SK-N-MC (cell line): Measurements from ENCODE around the gene WDR7.

Experiments
- DNase-seq: peaks from one replicate; pipeline ENCODE4 v3.0.0-alpha.2; 2011; ENCODE audit warnings: low read depth, low spot score
- H3K27ac ChIP-seq: fragments of 200-600 bp; sonication (generic); 2 replicates; pipeline ENCODE4 v1.5.1; 2016; ENCODE audit warnings: mixed run types
- H3K36me3 ChIP-seq: fragments of 200-600 bp; sonication (generic); 2 replicates; pipeline ENCODE4 v1.6.1; 2017; ENCODE audit warnings: antibody characterized with exemption, low read length, mixed read lengths; ENCODE audit not compliant: insufficient read depth
- H3K4me3 ChIP-seq: fragments of 200-600 bp; sonication (generic); 2 replicates; pipeline ENCODE4 v1.5.1; 2016
- H3K9ac ChIP-seq: fragments of 200-600 bp; sonication (generic); 2 replicates; pipeline ENCODE4 v1.8.0; 2017; ENCODE audit warnings: mixed run types, mixed read lengths; ENCODE audit not compliant: insufficient read length
- H3K9me3 ChIP-seq: fragments of 200-600 bp; sonication (generic); 2 replicates; pipeline ENCODE4 v1.6.1; 2017; ENCODE audit warnings: low read depth, mild to moderate bottlenecking, antibody characterized with exemption, low read length, moderate library complexity, mixed read lengths
- EZH2 ChIP-seq: fragments of 200-600 bp; sonication (generic); IDR thresholded peaks from one replicate; pipeline ENCODE4 v1.6.1; 2017; ENCODE audit warnings: antibody characterized with exemption
- FOXP2 ChIP-seq: optimal IDR thresholded peaks from 2 replicates; pipeline ENCODE3; 2011; ENCODE audit warnings: mild to moderate bottlenecking, moderate library complexity; ENCODE audit not compliant: insufficient read depth; ENCODE audit errors: extremely low read length, control extremely low read depth
- POLR2AphosphoS5 ChIP-seq: IDR thresholded peaks from 2 replicates; pipeline ENCODE4 v1.6.1; 2012; ENCODE audit warnings: mild to moderate bottlenecking, low read depth, low read length, borderline replicate concordance

Gene WDR7

DNA sequence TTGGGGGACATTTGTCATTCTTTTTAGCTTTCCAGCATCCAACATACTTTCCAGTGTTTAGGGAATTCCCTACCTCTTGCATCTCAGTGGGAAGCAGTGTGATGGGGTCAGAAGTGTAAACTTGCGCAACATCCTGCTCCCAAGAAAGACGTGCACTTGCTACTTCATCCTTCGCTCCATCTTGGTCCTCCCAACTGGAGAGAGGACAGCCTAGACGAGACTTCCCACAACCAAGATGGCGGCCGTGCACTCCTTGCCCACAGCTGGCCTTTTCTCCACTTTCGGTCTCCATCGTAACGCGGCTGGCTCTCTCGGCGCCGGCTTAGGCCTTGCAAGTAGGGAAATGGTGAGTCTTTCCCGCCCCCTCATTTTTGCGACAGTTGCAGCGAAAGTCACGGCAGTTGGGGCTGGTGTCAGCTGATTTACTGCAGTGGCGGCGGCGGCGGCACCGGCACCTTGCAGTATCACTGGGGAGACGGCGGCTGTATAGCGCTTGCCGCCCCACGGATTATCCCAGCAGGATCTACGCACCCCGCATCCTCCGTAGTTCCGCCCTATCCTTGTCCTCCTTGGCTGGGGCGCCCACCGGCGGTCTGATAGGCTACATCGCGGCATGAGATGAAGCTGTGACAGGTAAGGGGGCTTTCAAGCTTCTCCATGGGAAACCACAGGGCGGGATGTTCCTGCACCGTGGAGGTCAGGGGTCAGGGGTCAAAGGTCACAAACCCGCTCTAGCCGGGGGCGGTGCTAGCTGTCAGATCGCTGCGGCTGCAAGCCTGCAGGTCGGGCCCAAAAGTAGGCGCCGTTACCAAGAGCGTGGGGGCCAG is at the start of gene WDR7:
Gene WDR7 (plus strand): TSS at position 416 of the 827 bp plus-strand sequence. CDS start 21,157 bp downstream, outside the sequence.
- Histone ChIP-seq H3K36me3 (no peaks in the 10 kb centered on the region), H3K4me3 (peak within 1 kb of the TSS; percentile 87), H3K9me3 (no peaks in the 10 kb centered on the region), H3K9ac (peak within 1 kb of the TSS; percentile 83), H3K27ac (0 out of 2 replicates have a peak within 1 kb of the TSS, but pooled peaks have one; percentile 19)
- DNase-seq: peak; percentile 93
- TF ChIP-seq EZH2 (no peak), POLR2AphosphoS5 (peak; percentile 47; the same call in 1 of the 2 replicates), FOXP2 (peak; percentile 59)

DNA sequence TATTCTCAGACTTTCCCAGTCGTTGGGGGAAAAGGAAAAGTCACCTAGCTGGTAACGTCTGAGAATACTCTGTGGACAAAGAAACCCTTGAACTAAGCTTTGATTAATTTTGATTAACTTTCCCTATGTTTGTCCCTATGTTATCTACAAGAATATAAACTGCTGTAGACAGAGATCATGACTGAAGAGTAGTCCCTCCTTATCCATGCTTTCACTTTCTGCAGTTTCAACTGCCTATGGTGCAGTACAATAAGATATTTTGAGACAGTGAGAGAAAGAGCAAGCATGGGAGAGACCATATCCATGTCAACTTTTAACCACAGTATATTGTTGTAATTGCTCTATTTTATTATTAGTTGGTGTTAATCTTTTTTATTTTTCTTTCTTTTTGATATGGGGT is 44.5 kb upstream of the WDR7 start:
- Histone ChIP-seq H3K36me3 (peaks cover 33% of the 10 kb centered on the region), H3K9me3 (no peaks in the 10 kb centered on the region)

DNA sequence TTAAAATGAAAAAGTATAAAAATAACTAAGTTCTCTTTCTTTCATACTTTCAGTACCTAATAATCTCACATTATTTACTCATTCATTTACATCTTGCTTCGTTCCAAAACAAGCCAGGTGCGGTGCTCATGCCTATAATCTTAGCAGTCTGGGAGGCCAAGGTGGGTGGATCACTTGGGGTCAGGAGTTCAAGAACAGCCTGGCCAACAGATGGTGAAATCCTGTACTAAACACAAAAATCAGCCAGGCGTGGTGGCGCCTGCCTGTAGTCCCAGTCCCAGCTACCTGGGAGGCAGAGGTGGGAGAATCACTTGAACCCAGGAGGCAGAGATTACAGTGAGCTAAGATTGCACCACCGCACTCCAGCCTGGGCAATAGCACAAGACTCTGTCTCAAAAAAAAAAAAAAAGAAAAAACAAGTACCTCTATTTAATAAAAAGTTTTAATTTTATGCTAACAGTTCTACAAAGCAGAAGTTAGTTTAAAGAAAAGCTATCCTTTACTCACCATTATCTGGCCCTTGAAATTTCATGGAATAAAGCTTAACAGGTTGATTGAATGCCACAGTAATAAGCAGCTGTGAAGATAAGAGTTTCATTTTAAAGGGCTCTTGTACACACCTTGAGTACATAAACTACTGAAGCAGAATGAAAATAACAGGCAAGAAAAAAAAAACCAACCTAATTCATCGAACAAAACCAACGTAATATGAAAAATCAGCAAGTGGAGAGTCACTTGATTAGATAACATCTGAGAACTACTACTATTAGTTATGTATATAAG is 35.2 kb upstream of the WDR7 start:
- H3K36me3 ChIP-seq: peaks cover 68% of the 10 kb centered on the region
- no peak overlapping the region for H3K9ac ChIP-seq
- TF ChIP-seq POLR2AphosphoS5 (no peak), EZH2 (no peak), FOXP2 (no peak)
- H3K27ac ChIP-seq: no peak overlapping the region
- no peak for DNase-seq
- H3K9me3 ChIP-seq: no peaks in the 10 kb centered on the region
- H3K4me3 ChIP-seq: no peak overlapping the region

More for the DNA sequence above, 44.5 kb upstream of the WDR7 start:
- H3K27ac ChIP-seq: no peak overlapping the region
- TF ChIP-seq EZH2: no peak
- no peak for TF ChIP-seq FOXP2
- no peak for TF ChIP-seq POLR2AphosphoS5
- no peak overlapping the region for H3K4me3 ChIP-seq
- DNase-seq: no peak
- H3K9ac ChIP-seq: no peak overlapping the region

DNA sequence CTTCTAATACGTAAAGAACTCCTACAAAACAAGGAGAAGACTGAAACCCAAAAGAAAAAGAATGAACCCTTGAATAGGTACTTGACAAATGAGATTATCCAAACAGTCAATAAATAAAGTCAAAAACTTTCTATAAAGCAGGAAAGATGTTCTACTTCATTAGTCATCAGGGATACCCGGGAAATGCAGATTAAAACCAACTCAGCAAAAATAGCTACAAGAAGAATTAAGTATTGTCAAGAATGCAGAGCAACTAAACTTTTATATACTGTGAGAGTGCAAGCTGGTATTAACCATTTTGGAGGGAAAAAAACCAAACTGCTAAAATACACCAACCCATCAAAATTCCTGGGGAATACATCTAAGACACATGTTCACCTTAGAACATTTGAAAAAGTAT is 23.2 kb upstream of the WDR7 start:
- peaks cover 47% of the 10 kb centered on the region for H3K36me3 ChIP-seq
- peak overlapping the region; percentile 48; the same call in 1 of the 2 replicates for H3K27ac ChIP-seq
- no peak for TF ChIP-seq FOXP2
- TF ChIP-seq EZH2: no peak
- no peak for TF ChIP-seq POLR2AphosphoS5
- no peak overlapping the region for H3K9ac ChIP-seq
- H3K9me3 ChIP-seq: no peaks in the 10 kb centered on the region
- no peak for DNase-seq
- H3K4me3 ChIP-seq: no peak overlapping the region

DNA sequence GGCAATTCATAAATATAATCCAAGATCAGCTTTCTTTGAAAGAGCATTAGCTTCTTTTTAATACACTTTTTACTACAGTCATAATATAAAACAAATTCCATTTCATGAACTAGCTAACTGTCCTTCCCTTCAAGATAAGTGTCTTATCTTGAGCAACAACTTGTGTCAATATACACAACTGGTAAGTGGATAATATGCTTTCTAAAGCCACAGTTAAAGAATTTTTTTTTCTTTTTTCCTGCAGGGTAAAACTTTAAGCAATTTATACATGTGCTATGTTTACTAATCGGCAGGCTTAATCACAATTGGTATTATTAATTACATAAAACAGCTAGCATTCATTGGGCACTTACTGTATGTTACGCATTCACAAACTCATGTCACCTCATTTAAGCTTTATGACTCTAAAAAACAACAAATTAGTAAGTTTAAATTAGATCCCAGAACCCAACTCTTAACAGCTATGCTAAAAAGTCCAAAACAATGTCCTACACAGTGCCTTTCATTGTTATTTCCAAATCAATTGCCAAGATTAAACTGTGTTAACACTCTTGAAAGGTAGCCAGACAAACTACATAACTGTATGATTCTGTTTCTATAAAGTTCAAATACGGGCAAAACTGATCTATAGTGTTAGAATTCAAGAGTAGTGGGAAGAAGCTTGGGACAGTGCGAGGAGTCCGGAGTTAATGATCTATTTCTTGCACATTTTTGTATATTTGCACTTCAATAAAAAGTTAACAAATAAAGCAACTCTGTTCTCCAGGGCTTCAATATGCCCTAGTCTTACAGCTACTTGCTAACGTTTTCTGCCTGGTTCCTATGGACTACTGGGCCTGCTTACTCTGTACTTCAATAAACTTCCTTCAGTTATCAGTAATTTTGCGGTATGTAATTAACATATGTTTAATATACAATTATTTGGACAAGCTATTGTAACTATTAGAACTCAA is 18.8 kb upstream of the WDR7 start:
- Histone ChIP-seq H3K36me3 (peaks cover 51% of the 10 kb centered on the region), H3K27ac (no peak overlapping the region), H3K9ac (no peak overlapping the region), H3K4me3 (no peak overlapping the region), H3K9me3 (no peaks in the 10 kb centered on the region)
- TF ChIP-seq POLR2AphosphoS5: no peak
- no peak for DNase-seq

DNA sequence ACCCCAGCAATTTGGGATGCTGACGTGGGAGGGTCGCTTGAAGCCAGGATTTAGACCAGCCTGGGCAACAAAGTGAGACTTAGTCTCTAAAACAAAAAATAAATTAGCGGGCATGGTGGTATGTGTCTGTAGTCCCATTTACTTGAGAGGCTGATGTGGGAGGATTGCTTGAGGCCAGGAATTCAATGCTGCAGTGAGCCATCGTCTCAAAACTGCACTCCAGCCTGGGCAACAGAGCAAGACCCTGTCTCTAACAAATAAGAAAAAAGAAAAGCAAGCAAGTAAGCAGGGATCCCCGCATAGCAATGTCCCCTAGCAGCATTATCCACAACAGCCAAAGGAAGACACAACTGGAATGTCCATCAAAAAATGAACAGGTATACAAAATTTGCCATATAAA is 16.2 kb upstream of the WDR7 start:
- H3K9ac ChIP-seq: no peak overlapping the region
- no peak overlapping the region for H3K4me3 ChIP-seq
- no peak for DNase-seq
- no peak overlapping the region for H3K27ac ChIP-seq
- H3K9me3 ChIP-seq: no peaks in the 10 kb centered on the region
- peaks cover 38% of the 10 kb centered on the region for H3K36me3 ChIP-seq
- TF ChIP-seq EZH2 (no peak), FOXP2 (no peak), POLR2AphosphoS5 (no peak)

DNA sequence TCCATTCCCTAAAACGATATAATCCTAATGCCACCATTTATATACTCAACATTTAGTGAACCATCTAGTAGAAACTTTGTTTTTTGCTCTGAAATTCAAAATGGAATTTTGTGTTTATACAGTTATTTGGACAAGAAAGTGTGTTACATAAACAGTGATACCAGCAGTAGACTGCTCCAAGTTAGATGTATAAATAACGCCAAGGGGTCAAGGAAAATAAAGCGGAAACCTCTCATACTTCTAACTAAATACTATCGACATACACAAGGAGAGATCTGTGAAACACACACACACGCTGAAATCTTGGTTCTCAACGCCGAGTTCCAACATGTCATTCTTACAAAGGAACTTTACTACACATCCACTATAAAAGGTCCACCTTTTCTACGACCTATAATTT is 14.0 kb upstream of the WDR7 start:
- H3K27ac ChIP-seq: no peak overlapping the region
- no peak for DNase-seq

More for the DNA sequence above, 14.0 kb upstream of the WDR7 start:
- Histone ChIP-seq H3K9me3 (no peaks in the 10 kb centered on the region), H3K36me3 (peaks cover 25% of the 10 kb centered on the region), H3K4me3 (peak overlapping the region; percentile 93), H3K9ac (peak overlapping the region; percentile 94)
- TF ChIP-seq POLR2AphosphoS5: no peak
- no peak for TF ChIP-seq FOXP2
- no peak for TF ChIP-seq EZH2
